WTC11 (cell line): Measurements from ENCODE around the gene CHMP5. TPM values are rescaled to one million over a fixed set of nuclear protein-coding genes. Genes with fewer than 3 reads are reported as not detected.

ENCODE experiments used
- ATAC-seq: fragments of 200-7000 bp; cut with Tn5 transposase; 2 replicates; pipeline ENCODE4 v1.10.0; 2021; ENCODE audit warnings: mild to moderate bottlenecking, moderate library complexity
- CTCF ChIA-PET: fragments of 300-600 bp; sonication (Branson Sonifier 250); formaldehyde crosslinking; loops from one replicate; lab custom pipeline; 2021; ENCODE audit warnings: antibody characterized with exemption; lab: Charles Lee
- POLR2A ChIA-PET: fragments of 350-600 bp; sonication (Branson Sonifier 250); formaldehyde crosslinking; loops from one replicate; lab custom pipeline; 2021; ENCODE audit warnings: antibody characterized with exemption; lab: Charles Lee
- DNase-seq: peaks from one replicate; pipeline ENCODE4 v3.0.0; 2021; ENCODE audit warnings: low spot score
- H3K27ac Mint-ChIP-seq: 2 replicates; pipeline ENCODE4 v1.8.0; 2021; ENCODE audit warnings: mixed read lengths
- H3K27me3 Mint-ChIP-seq: 2 replicates; pipeline ENCODE4 v1.8.0; 2021; ENCODE audit warnings: low read depth, mild to moderate bottlenecking, moderate library complexity, mixed read lengths
- H3K36me3 Mint-ChIP-seq: 2 replicates; pipeline ENCODE4 v1.8.0; 2021; ENCODE audit warnings: mixed read lengths
- H3K4me1 Mint-ChIP-seq: 2 replicates; pipeline ENCODE4 v1.8.0; 2022; ENCODE audit warnings: mixed read lengths
- H3K4me3 Mint-ChIP-seq: 2 replicates; pipeline ENCODE4 v1.8.0; 2021; ENCODE audit warnings: mild to moderate bottlenecking, moderate library complexity, mixed read lengths
- H3K9me3 Mint-ChIP-seq: 2 replicates; pipeline ENCODE4 v1.8.0; 2021; ENCODE audit warnings: mixed read lengths
- AFF4 ChIP-seq: sonication (generic); formaldehyde crosslinking; IDR thresholded peaks from 2 replicates; pipeline ENCODE4 v1.8.1; 2023; ENCODE audit warnings: mild to moderate bottlenecking, missing genetic modification reagents, borderline replicate concordance
- ATF2 ChIP-seq: sonication (generic); formaldehyde crosslinking; IDR thresholded peaks from 2 replicates; pipeline ENCODE4 v1.8.1; 2022; ENCODE audit warnings: low read depth, missing genetic modification reagents, borderline replicate concordance
- E2F4 ChIP-seq: sonication (generic); formaldehyde crosslinking; IDR thresholded peaks from 2 replicates; pipeline ENCODE4 v1.8.1; 2022; ENCODE audit warnings: low read depth, mild to moderate bottlenecking, moderate library complexity, missing genetic modification reagents, borderline replicate concordance
- ELF4 ChIP-seq: sonication (generic); formaldehyde crosslinking; IDR thresholded peaks from 2 replicates; pipeline ENCODE4 v1.8.1; 2022; ENCODE audit warnings: low read depth, mild to moderate bottlenecking, moderate library complexity, missing genetic modification reagents
- EMX1 ChIP-seq: fragments of 250-450 bp; sonication (Bioruptor Pico); IDR thresholded peaks from 2 replicates; pipeline ENCODE4 v1.8.0; 2021; ENCODE audit warnings: mild to moderate bottlenecking
- FOXK1 ChIP-seq: sonication (generic); formaldehyde crosslinking; IDR thresholded peaks from 2 replicates; pipeline ENCODE4 v1.8.0; 2022; ENCODE audit warnings: mild to moderate bottlenecking, moderate library complexity, missing genetic modification reagents
- IRF1 ChIP-seq: sonication (generic); formaldehyde crosslinking; IDR thresholded peaks from 2 replicates; pipeline ENCODE4 v1.8.0; 2023; ENCODE audit warnings: missing genetic modification reagents
- IRF2 ChIP-seq: sonication (generic); formaldehyde crosslinking; IDR thresholded peaks from 2 replicates; pipeline ENCODE4 v1.8.0; 2022; ENCODE audit warnings: low read depth, missing genetic modification reagents, borderline replicate concordance
- JUN ChIP-seq: sonication (generic); formaldehyde crosslinking; IDR thresholded peaks from 2 replicates; pipeline ENCODE4 v1.8.0; 2023; ENCODE audit warnings: mild to moderate bottlenecking, missing genetic modification reagents
- KAT7 ChIP-seq: sonication (generic); formaldehyde crosslinking; IDR thresholded peaks from 2 replicates; pipeline ENCODE4 v1.8.1; 2023; ENCODE audit warnings: missing genetic modification reagents, mild to moderate bottlenecking, borderline replicate concordance
- NFYB ChIP-seq: sonication (generic); formaldehyde crosslinking; conservative IDR thresholded peaks from 2 replicates; pipeline ENCODE4 v1.8.0; 2022; ENCODE audit warnings: low read depth, missing genetic modification reagents
- NR3C1 ChIP-seq: sonication (generic); formaldehyde crosslinking; conservative IDR thresholded peaks from 2 replicates; pipeline ENCODE4 v1.8.1; 2023; ENCODE audit warnings: low read depth, mild to moderate bottlenecking, missing genetic modification reagents
- OVOL2 ChIP-seq: fragments of 250-450 bp; sonication (Bioruptor Pico); IDR thresholded peaks from 2 replicates; pipeline ENCODE4 v1.9.0; 2021; ENCODE audit warnings: mild to moderate bottlenecking, borderline replicate concordance
- PRRX2 ChIP-seq: fragments of 250-450 bp; sonication (Bioruptor Pico); IDR thresholded peaks from 2 replicates; pipeline ENCODE4 v1.8.0; 2021; ENCODE audit warnings: mild to moderate bottlenecking
- RORB ChIP-seq: fragments of 250-450 bp; sonication (Bioruptor Pico); IDR thresholded peaks from 2 replicates; pipeline ENCODE4 v1.9.0; 2021; ENCODE audit warnings: mild to moderate bottlenecking
- TP53 ChIP-seq: sonication (generic); formaldehyde crosslinking; IDR thresholded peaks from 2 replicates; pipeline ENCODE4 v1.8.1; 2023; ENCODE audit warnings: mild to moderate bottlenecking, missing genetic modification reagents
- USF2 ChIP-seq: sonication (generic); formaldehyde crosslinking; IDR thresholded peaks from 2 replicates; pipeline ENCODE4 v1.8.1; 2023; ENCODE audit warnings: mild to moderate bottlenecking, missing genetic modification reagents, moderate library complexity
- ZNF219 ChIP-seq: sonication (generic); formaldehyde crosslinking; IDR thresholded peaks from 2 replicates; pipeline ENCODE4 v1.8.0; 2023; ENCODE audit warnings: missing genetic modification reagents, mild to moderate bottlenecking, borderline replicate concordance
- ZNF317 ChIP-seq: sonication (generic); formaldehyde crosslinking; IDR thresholded peaks from 2 replicates; pipeline ENCODE4 v1.8.1; 2023; ENCODE audit warnings: low read depth, mild to moderate bottlenecking, moderate library complexity, missing genetic modification reagents, borderline replicate concordance
- ZNF396 ChIP-seq: fragments of 250-450 bp; sonication (Bioruptor Pico); IDR thresholded peaks from 2 replicates; pipeline ENCODE4 v1.8.0; 2021; ENCODE audit warnings: mild to moderate bottlenecking, moderate library complexity, borderline replicate concordance
- total RNA-seq: library from RNA; stranded (reverse); gene quantifications from 3 replicates; pipeline ENCODE4 v1.2.3, GENCODE V29; 2021
- TF ChIP-seq, protein P1 (sequence below): sonication (generic); formaldehyde crosslinking; IDR thresholded peaks from 2 replicates; pipeline ENCODE4 v1.8.1; 2023; ENCODE audit warnings: mild to moderate bottlenecking, missing genetic modification reagents, moderate library complexity
- TF ChIP-seq, protein P2 (sequence below): sonication (generic); formaldehyde crosslinking; IDR thresholded peaks from 2 replicates; pipeline ENCODE4 v1.8.1; 2023; ENCODE audit warnings: mild to moderate bottlenecking, moderate library complexity, missing genetic modification reagents
- TF ChIP-seq, protein P3 (sequence below): fragments of 250-450 bp; sonication (Bioruptor Pico); IDR thresholded peaks from 2 replicates; pipeline ENCODE4 v1.9.0; 2021; ENCODE audit warnings: mild to moderate bottlenecking

The CHMP5 gene
- total RNA-seq, 1 experiment from 2014 or later: 46.2 TPM

- TF ChIP-seq, protein P1, sequence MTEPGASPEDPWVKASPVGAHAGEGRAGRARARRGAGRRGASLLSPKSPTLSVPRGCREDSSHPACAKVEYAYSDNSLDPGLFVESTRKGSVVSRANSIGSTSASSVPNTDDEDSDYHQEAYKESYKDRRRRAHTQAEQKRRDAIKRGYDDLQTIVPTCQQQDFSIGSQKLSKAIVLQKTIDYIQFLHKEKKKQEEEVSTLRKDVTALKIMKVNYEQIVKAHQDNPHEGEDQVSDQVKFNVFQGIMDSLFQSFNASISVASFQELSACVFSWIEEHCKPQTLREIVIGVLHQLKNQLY (CRISPR knock-in tag): no peak
- TF ChIP-seq, protein P2, sequence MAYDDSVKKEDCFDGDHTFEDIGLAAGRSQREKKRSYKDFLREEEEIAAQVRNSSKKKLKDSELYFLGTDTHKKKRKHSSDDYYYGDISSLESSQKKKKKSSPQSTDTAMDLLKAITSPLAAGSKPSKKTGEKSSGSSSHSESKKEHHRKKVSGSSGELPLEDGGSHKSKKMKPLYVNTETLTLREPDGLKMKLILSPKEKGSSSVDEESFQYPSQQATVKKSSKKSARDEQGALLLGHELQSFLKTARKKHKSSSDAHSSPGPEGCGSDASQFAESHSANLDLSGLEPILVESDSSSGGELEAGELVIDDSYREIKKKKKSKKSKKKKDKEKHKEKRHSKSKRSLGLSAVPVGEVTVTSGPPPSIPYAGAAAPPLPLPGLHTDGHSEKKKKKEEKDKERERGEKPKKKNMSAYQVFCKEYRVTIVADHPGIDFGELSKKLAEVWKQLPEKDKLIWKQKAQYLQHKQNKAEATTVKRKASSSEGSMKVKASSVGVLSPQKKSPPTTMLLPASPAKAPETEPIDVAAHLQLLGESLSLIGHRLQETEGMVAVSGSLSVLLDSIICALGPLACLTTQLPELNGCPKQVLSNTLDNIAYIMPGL (CRISPR knock-in tag): no peak
- TF ChIP-seq FOXK1 (CRISPR knock-in tag): no peak
- no peak for TF ChIP-seq ZNF219 (CRISPR knock-in tag)
- no peak for TF ChIP-seq KAT7 (CRISPR knock-in tag)
- TF ChIP-seq OVOL2 (CRISPR knock-in tag): no peak
- TF ChIP-seq PRRX2 (CRISPR knock-in tag): no peak
- TF ChIP-seq IRF2 (CRISPR knock-in tag): no peak
- TF ChIP-seq JUN (CRISPR knock-in tag): no peak
- no peak for TF ChIP-seq EMX1
- TF ChIP-seq ZNF396: no peak
- no peak for TF ChIP-seq ATF2 (CRISPR knock-in tag)
Observed at GRCh38 chr9:33228606-33229005, 36.2 kb upstream of the CHMP5 start (continued).

DNA sequence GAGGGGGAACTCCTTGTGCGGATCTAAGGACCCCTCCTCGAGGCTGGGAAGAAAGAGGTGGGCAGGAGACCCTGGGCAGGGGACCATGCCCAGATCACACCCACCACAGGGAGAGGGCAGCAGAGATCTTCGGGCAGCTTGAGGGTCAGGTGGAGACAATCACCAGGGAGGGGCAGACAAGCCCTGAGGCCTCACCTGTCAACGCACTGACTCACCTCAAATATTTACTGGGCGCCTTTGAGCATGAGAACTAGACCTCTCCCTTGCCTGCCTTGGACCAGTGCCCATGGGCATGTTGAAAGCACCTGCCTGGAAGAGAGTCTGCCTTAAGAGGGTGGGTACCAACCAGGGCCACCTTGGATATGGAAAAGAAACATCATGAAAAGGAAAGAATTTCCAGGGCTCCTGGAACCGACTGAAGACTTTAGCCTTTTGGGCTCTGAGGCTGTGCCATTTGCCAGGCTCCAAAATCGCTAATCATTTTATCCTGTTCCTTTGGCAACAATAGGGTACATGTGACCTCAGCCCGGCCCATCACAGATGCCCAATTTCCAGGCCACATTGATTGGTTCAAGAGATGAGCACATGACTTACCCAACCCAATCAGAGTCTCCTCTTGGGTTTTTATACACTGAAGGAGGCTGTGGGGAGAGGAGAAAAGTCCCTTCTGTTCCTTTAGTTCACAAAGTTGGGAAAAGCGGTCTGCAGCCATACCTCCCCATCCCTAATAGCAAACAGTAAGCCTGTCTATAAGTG, 35.3 kb upstream of the CHMP5 start:
- ChIA-PET CTCF (no interaction called here), POLR2A (no interaction called here)
- Mint-ChIP-seq H3K27me3 (peaks cover 15% of the 10 kb centered on the region), H3K4me3 (no peak overlapping the region), H3K9me3 (no peaks in the 10 kb centered on the region), H3K4me1 (no peaks in the 10 kb centered on the region), H3K36me3 (no peaks in the 10 kb centered on the region), H3K27ac (no peak overlapping the region)
- ATAC-seq: peak; percentile 77
- TF ChIP-seq NR3C1 (CRISPR knock-in tag): no peak
- TF ChIP-seq USF2: 0 out of 2 replicates have a peak, but pooled peaks have one; percentile 37
- TF ChIP-seq IRF1 (CRISPR knock-in tag): no peak
- TF ChIP-seq TP53 (CRISPR knock-in tag): no peak
- TF ChIP-seq RORB (CRISPR knock-in tag): no peak
- TF ChIP-seq, protein P3, sequence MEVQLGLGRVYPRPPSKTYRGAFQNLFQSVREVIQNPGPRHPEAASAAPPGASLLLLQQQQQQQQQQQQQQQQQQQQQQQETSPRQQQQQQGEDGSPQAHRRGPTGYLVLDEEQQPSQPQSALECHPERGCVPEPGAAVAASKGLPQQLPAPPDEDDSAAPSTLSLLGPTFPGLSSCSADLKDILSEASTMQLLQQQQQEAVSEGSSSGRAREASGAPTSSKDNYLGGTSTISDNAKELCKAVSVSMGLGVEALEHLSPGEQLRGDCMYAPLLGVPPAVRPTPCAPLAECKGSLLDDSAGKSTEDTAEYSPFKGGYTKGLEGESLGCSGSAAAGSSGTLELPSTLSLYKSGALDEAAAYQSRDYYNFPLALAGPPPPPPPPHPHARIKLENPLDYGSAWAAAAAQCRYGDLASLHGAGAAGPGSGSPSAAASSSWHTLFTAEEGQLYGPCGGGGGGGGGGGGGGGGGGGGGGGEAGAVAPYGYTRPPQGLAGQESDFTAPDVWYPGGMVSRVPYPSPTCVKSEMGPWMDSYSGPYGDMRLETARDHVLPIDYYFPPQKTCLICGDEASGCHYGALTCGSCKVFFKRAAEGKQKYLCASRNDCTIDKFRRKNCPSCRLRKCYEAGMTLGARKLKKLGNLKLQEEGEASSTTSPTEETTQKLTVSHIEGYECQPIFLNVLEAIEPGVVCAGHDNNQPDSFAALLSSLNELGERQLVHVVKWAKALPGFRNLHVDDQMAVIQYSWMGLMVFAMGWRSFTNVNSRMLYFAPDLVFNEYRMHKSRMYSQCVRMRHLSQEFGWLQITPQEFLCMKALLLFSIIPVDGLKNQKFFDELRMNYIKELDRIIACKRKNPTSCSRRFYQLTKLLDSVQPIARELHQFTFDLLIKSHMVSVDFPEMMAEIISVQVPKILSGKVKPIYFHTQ: no peak
- no peak for TF ChIP-seq ZNF317
- peak; percentile 49 for TF ChIP-seq NFYB (CRISPR knock-in tag)
- no peak for TF ChIP-seq E2F4 (CRISPR knock-in tag)
- no peak for TF ChIP-seq AFF4
- TF ChIP-seq ELF4: no peak
- DNase-seq: peak; percentile 26
